NCI-H2081 (cell line): ENCODE data around the gene MADCAM1.

ENCODE experiments used
- DNase-seq, 2 experiments: peaks; one replicate each; lab custom pipeline; 2025; lab: John Stamatoyannopoulos, UW

Gene MADCAM1

DNA sequence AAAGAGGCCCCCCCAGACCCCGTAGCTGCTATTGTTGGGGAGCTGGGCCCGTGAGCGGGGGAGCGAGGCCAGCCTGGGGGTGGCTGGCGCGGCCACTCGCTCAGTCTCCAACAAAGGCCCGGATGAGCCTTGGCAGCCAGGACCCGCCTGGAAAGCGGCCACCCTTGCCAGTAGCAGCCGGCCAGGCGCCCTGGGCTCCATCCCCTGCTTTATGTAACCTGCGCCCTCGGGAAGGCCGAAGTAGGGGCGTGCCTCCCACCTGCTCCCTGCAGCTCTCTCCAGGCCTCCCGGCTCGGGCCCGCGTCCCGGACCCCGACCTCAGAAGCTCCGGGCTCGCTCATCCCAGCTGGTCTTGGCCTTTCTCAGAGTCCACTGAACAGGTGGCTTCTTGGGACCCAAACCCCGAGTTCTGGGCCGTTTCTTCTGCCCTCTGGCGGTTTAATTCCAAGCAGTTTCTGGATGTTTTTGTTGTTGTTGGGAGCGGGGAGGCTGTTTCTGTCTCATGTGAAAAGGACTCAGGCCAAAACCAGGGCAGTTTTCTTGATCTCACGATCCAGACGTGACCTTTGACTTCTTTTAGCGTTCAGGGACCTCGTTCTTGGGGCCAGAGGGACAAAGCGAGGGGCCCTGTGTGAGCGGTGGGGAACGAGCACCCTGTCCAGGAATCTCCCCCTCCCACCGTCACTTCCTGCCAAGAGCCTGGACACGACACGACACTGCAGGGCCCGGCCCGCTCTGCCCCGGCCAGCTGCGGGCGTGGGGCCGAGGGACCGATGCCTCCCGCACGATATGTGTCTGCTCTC lies 36.5 kb downstream of the MADCAM1 start:
- peak in 1 of 2 experiments; percentile 67 for DNase-seq

GRCh38 chr19:533364-534058 lies 37.2 kb downstream of the MADCAM1 start:
- no peak for DNase-seq

- DNase-seq: no peak
Measured at GRCh38 chr19:534088-534487, 37.8 kb downstream of the MADCAM1 start.

GRCh38 chr19:535017-535835 lies 38.9 kb downstream of the MADCAM1 start:
- no peak for DNase-seq

- DNase-seq: no peak
Measured at GRCh38 chr19:536031-536880, 40.0 kb downstream of the MADCAM1 start.

DNA sequence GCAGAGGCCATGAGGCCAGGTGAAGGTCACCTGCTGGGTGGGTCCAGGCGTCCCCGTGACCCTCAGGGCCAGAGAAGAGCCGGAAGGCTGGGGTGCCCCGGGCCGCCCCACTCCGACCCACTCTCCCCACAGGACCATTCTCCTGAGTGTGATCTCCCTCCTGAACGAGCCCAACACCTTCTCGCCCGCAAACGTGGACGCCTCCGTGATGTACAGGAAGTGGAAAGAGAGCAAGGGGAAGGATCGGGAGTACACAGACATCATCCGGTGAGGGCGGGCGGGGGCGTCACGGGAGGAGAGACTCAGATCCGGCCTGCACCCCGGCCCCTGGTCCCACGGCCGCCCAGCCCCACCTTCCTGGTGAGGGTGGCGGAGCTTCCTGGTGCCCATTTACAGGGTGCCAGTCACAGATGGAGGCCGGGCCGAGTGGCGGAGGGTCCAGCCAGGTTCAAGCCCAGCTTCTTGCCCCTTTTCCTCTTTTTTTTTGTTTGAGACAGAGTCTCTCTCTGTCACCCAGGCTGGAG lies 40.7 kb downstream of the MADCAM1 start:
- no peak for DNase-seq

- no peak for DNase-seq
Measured at GRCh38 chr19:538641-539428, 42.5 kb downstream of the MADCAM1 start.

GRCh38 chr19:539429-540030 lies 43.2 kb downstream of the MADCAM1 start:
- no peak for DNase-seq

- no peak for DNase-seq
Measured at GRCh38 chr19:540867-541637, 44.8 kb downstream of the MADCAM1 start.

DNA sequence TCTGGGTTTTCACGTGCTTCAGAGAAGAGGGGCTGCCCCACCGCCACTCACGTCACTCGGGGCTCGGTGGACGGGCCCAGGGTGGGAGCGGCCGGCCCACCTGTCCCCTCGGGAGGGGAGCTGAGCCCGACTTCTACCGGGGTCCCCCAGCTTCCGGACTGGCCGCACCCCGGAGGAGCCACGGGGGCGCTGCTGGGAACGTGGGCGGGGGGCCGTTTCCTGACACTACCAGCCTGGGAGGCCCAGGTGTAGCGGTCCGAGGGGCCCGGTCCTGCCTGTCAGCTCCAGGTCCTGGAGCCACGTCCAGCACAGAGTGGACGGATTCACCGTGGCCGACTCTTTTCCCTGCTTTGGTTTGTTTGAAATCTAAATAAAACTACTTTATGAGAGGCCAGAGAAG lies 45.4 kb downstream of the MADCAM1 start:
- DNase-seq: no peak

DNA sequence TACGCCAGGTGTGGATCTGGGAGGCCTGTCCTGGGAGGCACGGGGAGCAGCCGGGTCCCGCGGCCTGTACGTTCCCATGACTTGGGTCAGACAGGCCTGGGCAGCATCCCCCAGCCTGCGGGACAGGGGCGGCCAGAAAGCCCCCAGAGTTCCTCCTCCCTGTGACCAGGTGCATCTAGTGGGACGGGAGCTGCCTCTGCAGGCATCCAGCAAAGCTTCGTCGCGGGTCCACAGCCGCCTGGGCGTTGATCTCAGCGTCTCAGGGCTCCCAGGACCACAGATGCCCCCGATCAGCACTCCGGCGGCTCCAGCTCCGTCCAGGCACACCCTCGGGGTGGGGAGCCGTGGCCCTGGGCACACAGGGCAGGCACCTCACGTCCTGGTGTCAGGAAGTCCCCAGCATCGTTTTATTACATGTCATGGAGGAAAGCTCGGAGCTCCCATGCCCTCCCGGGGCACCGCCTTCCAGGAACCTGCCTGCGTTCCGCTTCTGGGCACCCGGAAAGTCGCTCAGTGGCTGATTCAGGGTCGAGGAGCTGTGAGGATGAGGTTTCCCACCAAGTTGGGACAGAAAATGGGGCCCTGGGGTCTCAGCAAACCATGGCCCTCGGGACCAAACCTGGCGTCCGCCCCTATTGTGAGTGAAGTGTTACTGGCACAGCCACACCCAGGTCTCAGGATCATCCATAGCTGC lies 46.0 kb downstream of the MADCAM1 start:
- DNase-seq: no peak

- no peak for DNase-seq
Measured at GRCh38 chr19:543910-544608, 47.8 kb downstream of the MADCAM1 start, which contains the start of gene GZMM. Gene GZMM, plus strand, starts transcription at chr19:544053. Its CDS starts 19 bp downstream, at chr19:544072.

DNA sequence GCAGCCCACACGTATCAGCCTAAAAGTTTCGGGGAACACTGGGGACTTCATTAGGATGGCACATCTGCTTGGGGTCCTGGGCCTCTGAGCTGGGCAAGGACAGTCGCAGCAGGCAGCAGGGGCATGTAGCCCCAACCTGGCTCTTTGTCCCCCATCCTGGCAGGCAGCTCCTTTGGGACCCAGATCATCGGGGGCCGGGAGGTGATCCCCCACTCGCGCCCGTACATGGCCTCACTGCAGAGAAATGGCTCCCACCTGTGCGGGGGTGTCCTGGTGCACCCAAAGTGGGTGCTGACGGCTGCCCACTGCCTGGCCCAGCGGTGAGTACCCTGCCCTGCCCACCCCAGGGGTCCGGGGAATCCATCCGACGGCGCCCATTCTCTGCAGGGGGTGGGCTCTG lies 50.8 kb downstream of the MADCAM1 start:
- no peak for DNase-seq

- no peak for DNase-seq
Measured at GRCh38 chr19:547836-548720, 51.8 kb downstream of the MADCAM1 start.

DNA sequence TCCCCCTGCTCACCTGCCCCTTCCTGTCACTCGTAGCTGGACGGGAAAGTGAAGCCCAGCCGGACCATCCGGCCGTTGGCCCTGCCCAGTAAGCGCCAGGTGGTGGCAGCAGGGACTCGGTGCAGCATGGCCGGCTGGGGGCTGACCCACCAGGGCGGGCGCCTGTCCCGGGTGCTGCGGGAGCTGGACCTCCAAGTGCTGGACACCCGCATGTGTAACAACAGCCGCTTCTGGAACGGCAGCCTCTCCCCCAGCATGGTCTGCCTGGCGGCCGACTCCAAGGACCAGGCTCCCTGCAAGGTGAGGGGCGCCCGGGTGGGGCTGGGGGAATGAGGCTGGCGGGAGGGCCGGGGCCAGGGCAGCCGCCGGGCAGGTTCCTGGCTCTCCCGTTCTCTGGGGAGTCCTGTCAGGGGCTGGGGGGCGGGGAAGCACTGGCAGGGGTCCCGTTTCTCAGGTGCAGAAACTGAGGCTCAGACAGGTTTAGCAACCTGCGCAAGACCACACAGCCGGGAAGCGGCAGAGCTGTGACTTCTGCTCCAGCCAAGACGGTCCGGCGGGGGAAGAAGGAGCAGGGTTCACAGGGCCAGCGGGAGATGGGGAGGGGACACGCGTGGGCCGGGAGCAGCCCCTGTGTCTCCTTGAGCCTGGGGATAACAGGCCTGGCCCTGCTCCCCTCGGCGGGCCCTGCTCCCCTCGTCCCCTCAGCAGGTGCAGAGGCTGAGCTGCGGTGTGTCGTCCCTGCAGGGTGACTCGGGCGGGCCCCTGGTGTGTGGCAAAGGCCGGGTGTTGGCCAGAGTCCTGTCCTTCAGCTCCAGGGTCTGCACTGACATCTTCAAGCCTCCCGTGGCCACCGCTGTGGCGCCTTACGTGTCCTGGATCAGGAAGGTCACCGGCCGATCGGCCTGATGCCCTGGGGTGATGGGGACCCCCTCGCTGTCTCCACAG lies 52.9 kb downstream of the MADCAM1 start:
- no peak for DNase-seq

DNA sequence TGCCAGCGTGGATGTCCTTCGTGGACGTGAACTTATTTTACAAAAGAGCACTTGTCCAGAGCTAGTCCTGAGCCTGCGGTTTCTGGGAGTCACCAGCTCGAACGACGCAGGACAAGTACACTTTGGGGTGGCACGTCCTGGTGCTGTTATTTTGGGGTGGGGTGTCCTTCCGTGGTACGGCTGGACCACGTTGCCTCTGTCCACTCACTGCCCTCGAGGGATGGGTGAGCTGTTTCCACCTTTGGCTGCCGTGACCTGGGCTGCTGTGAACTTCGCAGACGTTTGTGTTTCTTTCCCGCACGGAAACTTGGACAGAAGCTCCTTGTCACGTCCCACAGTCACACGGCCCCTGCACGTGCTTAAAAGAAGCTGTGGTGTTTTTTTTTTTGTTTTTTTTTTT lies 58.5 kb downstream of the MADCAM1 start:
- DNase-seq: no peak
